Measurements from ENCODE around the gene ABCF1.

DNA sequence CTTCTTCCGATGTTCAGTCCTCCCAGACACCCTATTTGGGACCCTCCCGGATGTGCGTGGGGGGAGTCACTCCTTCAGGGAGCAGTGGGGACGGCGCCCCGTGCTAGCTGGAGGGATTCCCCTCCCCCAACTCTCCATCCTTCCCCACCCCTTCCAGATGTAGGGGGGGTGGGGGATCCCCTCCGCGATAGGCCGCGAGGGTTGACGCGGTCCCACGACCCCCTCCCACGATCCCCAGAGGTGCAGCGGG lies 15.5 kb upstream of the ABCF1 start:
- TF ChIP-seq, protein P1, sequence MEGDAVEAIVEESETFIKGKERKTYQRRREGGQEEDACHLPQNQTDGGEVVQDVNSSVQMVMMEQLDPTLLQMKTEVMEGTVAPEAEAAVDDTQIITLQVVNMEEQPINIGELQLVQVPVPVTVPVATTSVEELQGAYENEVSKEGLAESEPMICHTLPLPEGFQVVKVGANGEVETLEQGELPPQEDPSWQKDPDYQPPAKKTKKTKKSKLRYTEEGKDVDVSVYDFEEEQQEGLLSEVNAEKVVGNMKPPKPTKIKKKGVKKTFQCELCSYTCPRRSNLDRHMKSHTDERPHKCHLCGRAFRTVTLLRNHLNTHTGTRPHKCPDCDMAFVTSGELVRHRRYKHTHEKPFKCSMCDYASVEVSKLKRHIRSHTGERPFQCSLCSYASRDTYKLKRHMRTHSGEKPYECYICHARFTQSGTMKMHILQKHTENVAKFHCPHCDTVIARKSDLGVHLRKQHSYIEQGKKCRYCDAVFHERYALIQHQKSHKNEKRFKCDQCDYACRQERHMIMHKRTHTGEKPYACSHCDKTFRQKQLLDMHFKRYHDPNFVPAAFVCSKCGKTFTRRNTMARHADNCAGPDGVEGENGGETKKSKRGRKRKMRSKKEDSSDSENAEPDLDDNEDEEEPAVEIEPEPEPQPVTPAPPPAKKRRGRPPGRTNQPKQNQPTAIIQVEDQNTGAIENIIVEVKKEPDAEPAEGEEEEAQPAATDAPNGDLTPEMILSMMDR (IDR thresholded peaks at IDR 0.05; ENCODE audit: low read depth, low read length): no peak
- no peak for TF ChIP-seq POLR2A (IDR thresholded peaks at IDR 0.05; ENCODE audit: extremely low read depth, insufficient read length)

Data from NB4 (cell line).